Keratinocyte (primary cell): ENCODE results near the gene ARMC2. TPM values are rescaled to one million over a fixed set of nuclear protein-coding genes. Genes with fewer than 3 reads are reported as not detected.

Experiments
- DNase-seq: peaks from one replicate; pipeline ENCODE4 v3.0.0-alpha.2; 2011; ENCODE audit warnings: low read depth, missing footprints, low spot score
- FAIRE-seq: peaks from 2 replicates; lab custom pipeline; 2011; peaks lifted over from hg19 to GRCh38; lab: Jason Lieb, UNC
- H2AFZ ChIP-seq: 2 replicates; pipeline ENCODE4 v1.6.0; 2012; ENCODE audit warnings: low read length, control low read depth, inconsistent platforms; ENCODE audit not compliant: control insufficient read depth
- H3K27ac ChIP-seq: 2 replicates; pipeline ENCODE4 v1.5.1; 2011; ENCODE audit warnings: low read length; ENCODE audit not compliant: control insufficient read depth, insufficient read depth
- H3K27me3 ChIP-seq: 3 replicates; pipeline ENCODE4 v1.6.0; 2011; ENCODE audit warnings: low read length; ENCODE audit not compliant: control insufficient read depth, insufficient read depth; ENCODE audit errors: extremely low read depth
- H3K36me3 ChIP-seq, 2 experiments: 2 replicates in 1 of 2; 3 replicates in 1 of 2; pipeline ENCODE4 v1.5.1; 2011; ENCODE audit warnings: low read length in 2 of 2, mild to moderate bottlenecking in 1 of 2; ENCODE audit not compliant: control insufficient read depth in 2 of 2, insufficient read depth in 2 of 2; ENCODE audit errors: extremely low read depth in 1 of 2
- H3K4me1 ChIP-seq: 3 replicates; pipeline ENCODE4 v1.5.1; 2011; ENCODE audit warnings: low read length; ENCODE audit not compliant: control insufficient read depth, insufficient read depth; ENCODE audit errors: extremely low read depth
- H3K4me2 ChIP-seq: 3 replicates; pipeline ENCODE4 v1.6.0; 2011; ENCODE audit warnings: low read depth, low read length; ENCODE audit not compliant: control insufficient read depth, insufficient read depth; ENCODE audit errors: extremely low read depth
- H3K4me3 ChIP-seq, 3 experiments: fragments of 200-600 bp in 1 of 3; sonication (generic) in 1 of 3; 2 replicates in 2 of 3; 3 replicates in 1 of 3; pipeline ENCODE4 v1.5.1; 2011 to 2016; ENCODE audit warnings: low read length in 3 of 3, mild to moderate bottlenecking in 3 of 3, control low read depth in 2 of 3, inconsistent platforms in 1 of 3, low read depth in 1 of 3, mixed read lengths in 1 of 3, mixed run types in 1 of 3, moderate library complexity in 1 of 3; ENCODE audit not compliant: control insufficient read depth in 2 of 3, insufficient read depth in 2 of 3; ENCODE audit errors: extremely low read depth in 1 of 3
- H3K79me2 ChIP-seq: 2 replicates; pipeline ENCODE4 v1.6.0; 2012; ENCODE audit warnings: low read length; ENCODE audit not compliant: control insufficient read depth, insufficient read depth
- H3K9ac ChIP-seq: 3 replicates; pipeline ENCODE4 v1.6.0; 2011; ENCODE audit warnings: low read length; ENCODE audit not compliant: control insufficient read depth, insufficient read depth; ENCODE audit errors: extremely low read depth
- H3K9me1 ChIP-seq: 3 replicates; pipeline ENCODE4 v1.6.0; 2011; ENCODE audit warnings: low read length; ENCODE audit not compliant: control insufficient read depth, insufficient read depth; ENCODE audit errors: extremely low read depth
- H3K9me3 ChIP-seq: 2 replicates; pipeline ENCODE4 v1.5.1; 2012; ENCODE audit warnings: low read depth, low read length; ENCODE audit not compliant: control insufficient read depth
- H4K20me1 ChIP-seq: 3 replicates; pipeline ENCODE4 v1.6.0; 2011; ENCODE audit warnings: low read length; ENCODE audit not compliant: control insufficient read depth, insufficient read depth; ENCODE audit errors: extremely low read depth
- CTCF ChIP-seq, 3 experiments: IDR thresholded peaks in 1 of 3; conservative IDR thresholded peaks in 1 of 3; optimal IDR thresholded peaks in 1 of 3; 2 replicates in 2 of 3; 3 replicates in 1 of 3; pipeline versions ENCODE3 to v1.5.1; 2011; ENCODE audit warnings: low read length in 3 of 3, mild to moderate bottlenecking in 3 of 3, moderate library complexity in 2 of 3, control low read depth in 1 of 3, inconsistent platforms in 1 of 3; ENCODE audit not compliant: insufficient read depth in 2 of 3; ENCODE audit errors: extremely low read depth in 1 of 3
- EZH2 ChIP-seq: IDR thresholded peaks from one replicate; pipeline ENCODE4 v1.6.1; 2012; ENCODE audit warnings: inconsistent platforms, mild to moderate bottlenecking, low read length, moderate library complexity
- dilution Hi-C: fragments of 300-500 bp; cut with MboI; formaldehyde crosslinking; loops from one replicate; pipeline ENCODE4 v1.7.0; 2020; ENCODE audit warnings: low sequenced_read_pairs; ENCODE audit not compliant: extremely low pct_ligation_motif_present
- polyA plus RNA-seq, 5 experiments: library from polyadenylated mRNA; depleted of rRNA in 3 of 5; stranded (reverse) in 3 of 5; stranded (forward) in 1 of 5; unstranded in 1 of 5; fragments of >200 nt; gene quantifications; 1 replicate in 1 of 5; 2 replicates in 3 of 5; 3 replicates in 1 of 5; pipeline versions ENCODE4 v1.2.1 to v1.2.3, GENCODE V29; 2011 to 2012; ENCODE audit warnings: missing spikeins in 2 of 5, low read depth in 1 of 5, low replicate concordance in 1 of 5

The ARMC2 gene
- polyA plus RNA-seq, 1 donor (not counting 4 experiments of a cell fraction or from before 2014, with no cell fraction given), result 3.8 TPM

- Histone ChIP-seq H4K20me1 (no peaks in the 10 kb centered on the region), H3K4me3 (no peak overlapping the region), H3K4me1 (no peaks in the 10 kb centered on the region), H3K36me3 (no peaks in the 10 kb centered on the region), H3K27ac (no peak overlapping the region), H3K9ac (no peak overlapping the region), H3K9me3 (no peaks in the 10 kb centered on the region), H3K27me3 (no peaks in the 10 kb centered on the region), H3K79me2 (no peaks in the 10 kb centered on the region), H2AFZ (no peak overlapping the region), H3K4me2 (no peak overlapping the region), H3K9me1 (no peaks in the 10 kb centered on the region)
- FAIRE-seq (no peak), DNase-seq (no peak)
- dilution Hi-C loops, result no loop called here
- TF ChIP-seq CTCF (optimal IDR thresholded peaks at IDR 0.05 in 1 of 3, IDR thresholded peaks at IDR 0.05 in 1 of 3, conservative IDR thresholded peaks at IDR 0.05 in 1 of 3; ENCODE audit: extremely low read depth in 1 of 3, insufficient read depth in 2 of 3, low read length in 3 of 3), result no peak
- no peak for TF ChIP-seq EZH2
Measured at GRCh38 chr6:108958900-108959770, 110.9 kb downstream of the ARMC2 start.

- DNase-seq (no peak), FAIRE-seq (no peak)
- Histone ChIP-seq H2AFZ (no peak overlapping the region), H3K79me2 (no peaks in the 10 kb centered on the region), H3K4me1 (no peaks in the 10 kb centered on the region), H3K9ac (no peak overlapping the region), H3K4me2 (no peak overlapping the region), H3K27me3 (no peaks in the 10 kb centered on the region), H4K20me1 (no peaks in the 10 kb centered on the region), H3K4me3 (no peak overlapping the region), H3K9me3 (no peaks in the 10 kb centered on the region), H3K27ac (no peak overlapping the region), H3K9me1 (no peaks in the 10 kb centered on the region), H3K36me3 (no peaks in the 10 kb centered on the region)
- TF ChIP-seq CTCF (optimal IDR thresholded peaks at IDR 0.05 in 1 of 3, IDR thresholded peaks at IDR 0.05 in 1 of 3, conservative IDR thresholded peaks at IDR 0.05 in 1 of 3; ENCODE audit: extremely low read depth in 1 of 3, insufficient read depth in 2 of 3, low read length in 3 of 3) (no peak), EZH2 (no peak)
- dilution Hi-C loops, result no loop called here
Measured at GRCh38 chr6:108959972-108960582, 111.9 kb downstream of the ARMC2 start.
